ENCODE data around the gene GNB5.

- TF ChIP-seq TCF4 (CRISPR knock-in tag; IDR thresholded peaks at IDR 0.05; ENCODE audit: borderline replicate concordance) (no peak), TOX (CRISPR knock-in tag; IDR thresholded peaks at IDR 0.05; ENCODE audit: borderline replicate concordance) (no peak), ZFP30 (CRISPR knock-in tag; IDR thresholded peaks at IDR 0.05) (no peak), OSR1 (CRISPR knock-in tag; IDR thresholded peaks at IDR 0.05) (no peak), CSRNP3 (CRISPR knock-in tag; IDR thresholded peaks at IDR 0.05) (no peak), TSHZ2 (CRISPR knock-in tag; IDR thresholded peaks at IDR 0.05) (no peak), RARB (CRISPR knock-in tag; IDR thresholded peaks at IDR 0.05) (no peak), ZNF70 (CRISPR knock-in tag; IDR thresholded peaks at IDR 0.05) (no peak), PATZ1 (CRISPR knock-in tag; IDR thresholded peaks at IDR 0.05; ENCODE audit: borderline replicate concordance) (no peak), GLIS3 (CRISPR knock-in tag; IDR thresholded peaks at IDR 0.05) (no peak), SNAI2 (CRISPR knock-in tag; IDR thresholded peaks at IDR 0.05) (no peak)
- TF ChIP-seq, protein P1, sequence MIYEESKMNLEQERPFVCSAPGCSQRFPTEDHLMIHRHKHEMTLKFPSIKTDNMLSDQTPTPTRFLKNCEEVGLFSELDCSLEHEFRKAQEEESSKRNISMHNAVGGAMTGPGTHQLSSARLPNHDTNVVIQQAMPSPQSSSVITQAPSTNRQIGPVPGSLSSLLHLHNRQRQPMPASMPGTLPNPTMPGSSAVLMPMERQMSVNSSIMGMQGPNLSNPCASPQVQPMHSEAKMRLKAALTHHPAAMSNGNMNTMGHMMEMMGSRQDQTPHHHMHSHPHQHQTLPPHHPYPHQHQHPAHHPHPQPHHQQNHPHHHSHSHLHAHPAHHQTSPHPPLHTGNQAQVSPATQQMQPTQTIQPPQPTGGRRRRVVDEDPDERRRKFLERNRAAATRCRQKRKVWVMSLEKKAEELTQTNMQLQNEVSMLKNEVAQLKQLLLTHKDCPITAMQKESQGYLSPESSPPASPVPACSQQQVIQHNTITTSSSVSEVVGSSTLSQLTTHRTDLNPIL (CRISPR knock-in tag; IDR thresholded peaks at IDR 0.05; ENCODE audit: low read depth): no peak
Measured at GRCh38 chr15:52114261-52115055, 76.7 kb downstream of the GNB5 start.

All from SK-N-SH treated with all-trans-retinoic acid at 6 μM for 48 hours (cell line).